GM12891 (cell line): ENCODE data around the gene SMAD1.

Experiments
- DNase-seq: peaks from one replicate; pipeline ENCODE4 v3.0.0; 2011; ENCODE audit warnings: low spot score; ENCODE audit not compliant: insufficient read length
- FAIRE-seq: peaks from 2 replicates; lab custom pipeline; 2011; peaks lifted over from hg19 to GRCh38; lab: Jason Lieb, UNC
- PAX5 ChIP-seq: IDR thresholded peaks from 2 replicates; pipeline ENCODE4 v1.6.1; 2011; ENCODE audit warnings: low read length, moderate library complexity, mild to moderate bottlenecking; ENCODE audit not compliant: insufficient read depth, severe bottlenecking
- POLR2A ChIP-seq: IDR thresholded peaks from 2 replicates; pipeline ENCODE4 v1.6.1; 2011; ENCODE audit warnings: low read depth, low read length, control low read depth
- POLR2AphosphoS5 ChIP-seq: IDR thresholded peaks from 2 replicates; pipeline ENCODE4 v1.6.1; 2011; ENCODE audit warnings: low read depth, low read length, control low read depth
- POU2F2 ChIP-seq: IDR thresholded peaks from 2 replicates; pipeline ENCODE4 v1.6.1; 2011; ENCODE audit warnings: low read depth, mild to moderate bottlenecking, control low read depth, low read length, moderate library complexity
- SPI1 ChIP-seq: IDR thresholded peaks from 2 replicates; pipeline ENCODE4 v1.6.1; 2011; ENCODE audit warnings: low read depth, low read length, control low read depth
- TAF1 ChIP-seq: IDR thresholded peaks from 2 replicates; pipeline ENCODE4 v1.6.1; 2011; ENCODE audit warnings: low read depth, low read length, control low read depth

The SMAD1 gene

DNA sequence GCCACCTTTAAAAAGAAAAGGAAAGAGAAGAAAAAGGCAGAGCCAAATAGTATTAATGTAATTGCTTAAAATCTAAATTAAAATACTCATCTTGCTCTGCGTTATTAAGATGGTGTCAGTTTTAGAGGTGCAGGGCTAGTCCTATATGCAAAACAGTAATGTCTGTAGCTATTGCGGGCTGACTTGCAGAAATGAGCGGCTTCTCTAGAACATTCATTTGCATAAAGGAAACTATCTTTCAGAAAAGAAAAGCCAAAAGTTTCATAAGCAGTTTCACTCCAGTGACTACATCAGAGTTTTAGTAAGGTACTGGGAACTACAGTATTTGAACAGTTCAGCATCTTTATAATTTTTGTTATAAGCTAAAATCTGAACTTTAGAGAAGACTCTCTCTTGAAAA lies 6.0 kb downstream of the SMAD1 start:
- FAIRE-seq: peak; percentile 89
- peak; percentile 28 for DNase-seq

GRCh38 chr4:145488310-145488709 lies 6.7 kb downstream of the SMAD1 start:
- no peak for DNase-seq
- TF ChIP-seq POU2F2 (no peak), SPI1 (no peak), PAX5 (no peak), POLR2AphosphoS5 (no peak), POLR2A (no peak), TAF1 (no peak)
- peak; percentile 40 for FAIRE-seq

More for the DNA sequence above, 6.0 kb downstream of the SMAD1 start:
- TF ChIP-seq POU2F2: peak; percentile 94
- TF ChIP-seq TAF1: no peak

- TF ChIP-seq POU2F2 (no peak), POLR2AphosphoS5 (no peak), PAX5 (no peak), TAF1 (no peak), POLR2A (no peak), SPI1 (no peak)
- no peak for FAIRE-seq
- no peak for DNase-seq
Measured at GRCh38 chr4:145489556-145489955, 7.9 kb downstream of the SMAD1 start.

- no peak for TF ChIP-seq POLR2AphosphoS5
- TF ChIP-seq POLR2A: no peak
- no peak for TF ChIP-seq TAF1
- no peak for TF ChIP-seq SPI1
- TF ChIP-seq POU2F2: no peak
- no peak for TF ChIP-seq PAX5
- DNase-seq: no peak
- no peak for FAIRE-seq
Measured at GRCh38 chr4:145490361-145490760, 8.7 kb downstream of the SMAD1 start.

DNA sequence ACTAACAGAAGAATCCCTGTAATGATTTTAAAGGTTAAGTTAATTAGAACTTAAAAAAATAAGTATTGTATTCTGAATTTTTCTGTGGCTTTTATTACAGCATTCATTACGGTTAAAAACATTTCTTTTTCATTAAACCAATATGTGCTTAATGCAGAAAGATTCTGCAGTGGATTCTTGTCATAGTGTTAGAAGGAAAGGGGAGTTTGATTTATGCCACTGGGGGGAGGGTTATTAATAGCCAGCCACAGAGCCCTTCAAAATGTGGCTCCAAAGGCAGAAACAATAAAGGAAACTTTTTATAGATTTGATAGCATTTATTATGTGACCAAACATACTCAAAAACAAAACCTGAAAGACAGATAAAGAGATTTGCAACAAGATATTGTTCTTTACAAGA lies 9.1 kb downstream of the SMAD1 start:
- DNase-seq (no peak), FAIRE-seq (no peak)
- TF ChIP-seq POLR2A (no peak), PAX5 (no peak), POU2F2 (no peak), SPI1 (no peak), TAF1 (no peak), POLR2AphosphoS5 (no peak)

GRCh38 chr4:145492376-145492775 lies 10.7 kb downstream of the SMAD1 start:
- TF ChIP-seq POLR2AphosphoS5 (no peak), POU2F2 (no peak), SPI1 (no peak), PAX5 (no peak), POLR2A (no peak), TAF1 (no peak)
- DNase-seq: no peak
- FAIRE-seq: no peak

DNA sequence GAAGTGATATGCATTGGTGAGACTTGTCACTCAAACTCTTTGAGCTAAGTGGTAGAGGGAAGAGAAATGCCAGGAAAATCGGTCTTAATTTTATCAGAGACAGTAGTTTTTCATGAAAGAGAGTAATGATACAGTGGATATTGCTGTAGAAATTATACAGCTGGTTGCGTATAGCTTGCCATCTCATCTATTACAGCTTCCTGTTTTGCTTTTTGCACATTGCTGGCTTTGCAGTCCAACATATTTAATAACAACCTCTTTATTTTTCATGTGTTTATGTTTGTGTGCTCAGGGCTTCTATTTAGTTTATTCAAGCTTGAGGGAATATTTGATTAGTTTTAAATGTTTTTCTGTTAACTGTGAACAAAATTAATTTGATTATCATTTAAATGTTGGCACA lies 11.5 kb downstream of the SMAD1 start:
- FAIRE-seq: no peak
- TF ChIP-seq PAX5 (no peak), SPI1 (no peak), POLR2AphosphoS5 (no peak), POU2F2 (no peak), POLR2A (no peak), TAF1 (no peak)
- no peak for DNase-seq

DNA sequence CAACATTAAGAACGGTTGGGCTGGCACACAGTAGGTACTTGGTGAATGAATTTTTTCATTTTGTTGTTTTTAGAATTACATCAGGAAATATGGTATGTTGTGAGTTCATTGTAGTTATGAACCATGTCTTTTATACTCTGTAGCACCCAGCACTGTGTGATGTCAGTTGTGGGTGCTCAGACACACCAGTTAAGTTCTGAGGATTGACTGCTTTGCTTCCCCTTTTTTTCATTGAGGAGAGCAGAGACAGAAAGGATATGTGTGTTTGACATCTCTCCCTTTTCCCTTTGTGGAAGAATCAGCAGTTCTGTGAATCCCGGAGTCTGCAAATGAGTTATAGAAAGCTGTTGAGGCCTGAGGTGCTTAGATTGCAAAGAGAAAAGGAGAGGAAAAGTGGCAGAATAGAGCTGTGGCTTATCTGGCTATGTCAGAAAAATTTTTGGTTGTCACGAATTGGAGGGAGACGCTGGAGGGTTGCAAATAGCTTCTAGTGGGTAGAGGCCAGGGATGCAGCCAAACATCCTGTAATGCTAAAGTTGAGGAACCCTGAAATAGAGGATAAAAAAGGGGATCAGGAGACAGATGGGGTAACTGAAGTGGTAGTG lies 13.1 kb downstream of the SMAD1 start:
- DNase-seq: no peak
- peak; percentile 59 for FAIRE-seq
- TF ChIP-seq POLR2A (no peak), POU2F2 (no peak), SPI1 (no peak), TAF1 (no peak), PAX5 (no peak), POLR2AphosphoS5 (no peak)

GRCh38 chr4:145496292-145496691 lies 14.6 kb downstream of the SMAD1 start:
- DNase-seq (no peak), FAIRE-seq (no peak)
- no peak for TF ChIP-seq PAX5
- TF ChIP-seq POLR2AphosphoS5: no peak
- TF ChIP-seq TAF1: no peak
- no peak for TF ChIP-seq POLR2A
- no peak for TF ChIP-seq POU2F2
- no peak for TF ChIP-seq SPI1
